IPS-11a (cell line): ENCODE measurements around the gene HCN4.
"Not testable (repeated sequence)": the region's sequence is repeated elsewhere in the genome, so short reads cannot be mapped to it uniquely, and the experiment has no call there.

Source experiments
- H3K4me3 ChIP-seq: one replicate; pipeline ENCODE4 v1.5.1; 2013; ENCODE audit warnings: low read depth, low read length, control low read depth

Gene HCN4

DNA sequence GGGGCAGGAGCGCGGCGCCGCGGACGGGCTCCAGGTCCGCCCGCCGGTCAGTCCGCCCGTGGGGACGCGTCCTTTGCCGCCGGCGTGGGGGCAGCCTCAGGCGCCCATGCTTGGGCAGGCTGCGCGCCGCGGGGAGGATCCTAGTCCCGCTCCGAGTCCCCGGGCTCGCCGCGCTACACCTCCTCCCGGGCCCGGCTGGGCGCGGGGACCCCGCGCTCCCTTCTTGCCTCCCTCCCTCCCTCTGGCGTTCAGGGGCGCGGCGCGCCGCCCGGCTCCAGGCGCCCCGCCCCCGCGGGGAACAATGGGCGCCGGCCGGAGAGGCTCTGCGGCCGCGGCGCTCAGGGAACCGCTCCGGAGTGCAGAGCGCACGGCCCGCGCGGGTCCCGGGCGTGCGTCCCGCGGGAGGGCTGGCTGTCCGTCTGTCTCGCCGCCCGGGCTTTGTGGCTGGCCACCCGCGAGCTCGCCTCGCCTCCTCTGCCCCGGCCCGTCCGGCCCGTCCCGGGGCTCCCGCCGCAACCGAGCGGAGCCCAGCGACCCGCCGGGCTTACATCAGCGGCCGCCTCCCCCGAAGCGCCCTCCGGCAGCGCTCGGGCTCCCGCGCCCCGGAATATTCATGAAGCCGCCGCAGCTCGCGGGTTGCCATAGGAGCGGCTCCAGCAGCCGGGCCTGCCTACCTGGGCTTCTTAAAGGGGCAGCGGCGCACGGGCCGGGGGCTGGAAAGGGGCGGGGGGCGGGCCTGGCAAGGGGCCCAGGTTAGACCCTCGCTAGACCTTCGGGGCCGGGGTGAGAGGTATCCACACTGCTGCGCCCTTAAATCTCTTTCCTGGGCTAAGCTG lies at the start of gene HCN4:
Gene HCN4, minus strand, starts transcription at position 658 of the 836 bp plus-strand sequence. CDS start 688 bp downstream, outside the sequence.
- peak within 1 kb of the TSS; percentile 69 for H3K4me3 ChIP-seq

DNA sequence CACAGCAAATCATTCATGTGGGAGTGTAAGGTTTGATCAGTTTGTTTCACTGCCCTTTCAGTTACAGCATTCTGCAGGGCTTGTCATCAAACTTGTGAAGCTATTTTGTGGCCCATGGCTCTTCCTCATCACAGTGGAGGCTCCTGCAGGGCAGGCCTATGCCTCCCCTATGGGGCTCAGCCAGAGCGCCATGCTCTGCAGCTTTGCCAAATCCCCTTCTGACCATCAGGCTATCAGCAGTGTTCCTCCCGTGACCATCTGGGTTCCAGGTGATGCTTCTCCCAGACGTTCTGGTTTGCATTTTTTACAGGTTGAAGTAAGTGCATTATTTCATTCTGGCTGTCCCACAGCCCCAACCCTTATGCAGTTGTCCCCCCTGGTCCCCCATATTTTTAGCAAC lies 46.1 kb upstream of the HCN4 start:
- no peak overlapping the region for H3K4me3 ChIP-seq

DNA sequence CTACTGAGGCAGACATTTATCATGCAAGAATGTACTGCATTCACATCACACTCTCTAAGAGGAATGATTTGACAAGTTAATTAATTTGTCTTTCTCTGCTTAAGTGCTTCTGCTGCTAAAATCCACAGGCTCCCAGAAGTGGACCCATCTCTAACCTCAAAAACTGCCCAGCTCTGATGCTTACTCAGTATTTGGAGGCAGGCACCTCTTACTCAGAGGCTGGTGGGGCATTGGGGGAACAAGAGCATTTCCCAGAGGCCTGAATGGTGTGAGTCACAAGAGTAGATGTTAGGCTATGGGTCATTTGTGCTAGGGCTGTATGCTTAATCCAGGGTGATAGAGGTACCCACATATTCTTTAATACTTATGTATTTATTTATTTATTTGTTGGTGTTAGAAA lies 34.4 kb upstream of the HCN4 start:
- no peak overlapping the region for H3K4me3 ChIP-seq

DNA sequence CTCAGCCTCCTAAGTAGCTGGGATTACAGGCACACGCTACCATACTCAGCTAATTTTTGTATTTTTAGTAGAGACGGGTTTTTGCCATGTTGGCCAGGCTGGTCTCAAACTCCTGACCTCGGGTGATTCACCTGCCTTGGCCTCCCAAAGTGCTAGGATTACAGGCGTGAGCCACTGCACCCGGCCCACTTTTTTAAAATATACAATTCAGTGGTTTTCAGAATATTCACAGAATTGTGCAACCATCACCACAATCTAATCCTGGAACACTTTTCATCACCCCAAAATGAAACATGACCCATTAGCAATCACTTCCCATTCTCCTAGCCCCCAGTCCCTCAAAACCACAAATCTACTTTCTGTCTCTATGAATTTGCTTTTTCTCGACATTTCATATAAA lies 31.5 kb upstream of the HCN4 start:
- not testable (repeated sequence) for H3K4me3 ChIP-seq

DNA sequence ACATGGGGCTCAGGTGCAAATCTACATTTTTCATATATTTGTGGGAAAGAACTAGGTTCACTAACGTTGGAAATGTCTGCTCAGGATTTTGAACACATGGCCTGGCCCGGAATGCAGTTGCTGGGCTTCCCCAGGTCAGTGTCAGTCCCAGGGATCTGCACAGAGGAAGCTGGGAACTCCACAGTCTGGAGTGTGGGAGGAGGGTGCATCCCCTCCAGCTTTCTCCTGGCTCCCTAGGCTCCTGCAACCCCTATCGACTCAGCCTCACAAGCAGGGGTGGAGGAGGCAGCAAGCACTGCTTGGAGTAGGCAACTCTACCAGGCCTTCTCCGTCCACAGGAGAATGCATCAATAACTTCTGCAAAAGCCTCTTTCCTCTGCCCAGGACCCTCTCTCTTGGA lies 30.1 kb upstream of the HCN4 start:
- no peak overlapping the region for H3K4me3 ChIP-seq

DNA sequence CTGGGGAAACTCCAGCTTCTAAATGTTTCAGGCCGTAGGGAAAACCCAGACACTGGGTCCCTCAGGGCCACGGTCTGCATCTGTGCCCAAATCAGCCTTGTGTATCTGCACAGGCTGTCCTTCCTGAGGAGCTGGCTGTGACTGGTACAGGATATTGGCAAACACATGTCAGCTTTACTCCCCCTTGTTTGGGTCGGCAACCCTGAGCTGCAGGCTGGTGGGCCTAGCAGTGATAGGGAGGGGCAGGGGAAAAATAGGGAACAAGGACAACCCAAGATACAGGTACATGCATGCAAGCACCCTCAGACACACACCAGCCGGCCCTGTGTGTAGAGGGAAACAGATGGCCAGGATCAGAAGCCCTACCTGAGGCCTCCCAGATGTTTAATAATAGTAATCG lies 28.7 kb upstream of the HCN4 start:
- no peak overlapping the region for H3K4me3 ChIP-seq

DNA sequence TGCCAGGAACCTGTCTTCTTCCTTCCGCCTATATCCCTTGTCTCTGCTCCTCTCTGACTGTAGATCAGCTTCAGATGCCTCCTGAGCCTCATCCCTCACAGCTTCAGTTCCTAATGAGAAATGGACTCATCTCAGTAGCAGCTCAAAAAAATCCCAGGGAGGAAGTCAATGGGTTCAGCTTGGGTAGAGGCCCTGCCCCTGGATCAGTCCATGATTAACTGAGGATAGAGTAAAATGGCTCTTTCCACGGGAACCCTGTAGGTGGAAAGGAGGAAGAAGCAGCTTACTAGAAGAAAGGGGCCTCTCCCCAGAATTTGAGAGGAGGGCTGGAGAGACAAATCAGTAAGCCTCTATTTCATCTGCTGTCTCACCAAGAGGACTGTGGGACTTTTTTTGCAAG lies 26.9 kb upstream of the HCN4 start:
- H3K4me3 ChIP-seq: no peak overlapping the region

DNA sequence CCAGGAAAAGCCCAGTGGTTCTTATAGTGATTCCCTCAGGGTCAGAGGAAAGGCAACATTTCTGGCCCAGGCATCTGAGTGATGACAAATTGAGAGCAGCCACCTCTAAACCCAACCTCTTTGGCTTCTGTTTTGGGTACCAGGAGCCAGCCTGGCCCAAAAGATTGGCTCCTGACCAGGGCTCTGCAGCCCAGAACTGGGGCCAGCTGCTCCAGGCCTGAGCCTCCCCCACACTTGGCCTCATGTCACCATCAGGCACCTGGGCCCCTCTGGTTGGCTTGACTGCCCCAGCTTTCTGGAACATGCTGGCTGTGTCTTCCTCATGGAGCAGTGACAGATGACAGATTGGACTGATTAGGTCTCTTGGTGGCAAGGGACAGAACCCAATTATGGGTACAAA lies 26.0 kb upstream of the HCN4 start:
- no peak overlapping the region for H3K4me3 ChIP-seq

DNA sequence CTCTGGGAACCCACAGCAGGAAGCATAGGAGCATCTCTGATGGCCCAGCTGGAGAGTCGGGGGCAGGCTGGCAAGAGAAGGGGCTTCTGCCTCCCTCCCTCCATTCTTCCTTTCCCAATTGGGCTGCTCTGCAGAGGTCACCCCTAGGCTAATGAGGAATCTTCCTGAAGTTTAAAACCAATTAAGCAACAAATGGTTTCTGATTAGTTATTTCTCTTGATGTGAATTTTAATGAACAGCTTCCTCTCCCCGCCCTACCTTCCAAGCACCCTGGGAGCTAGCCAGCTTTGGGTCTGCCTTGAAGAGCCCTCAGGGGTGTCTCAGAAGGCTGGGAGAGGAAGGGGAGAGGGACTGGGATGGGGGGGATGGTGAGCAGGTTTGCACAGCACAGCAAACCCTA lies 24.6 kb upstream of the HCN4 start:
- H3K4me3 ChIP-seq: no peak overlapping the region

DNA sequence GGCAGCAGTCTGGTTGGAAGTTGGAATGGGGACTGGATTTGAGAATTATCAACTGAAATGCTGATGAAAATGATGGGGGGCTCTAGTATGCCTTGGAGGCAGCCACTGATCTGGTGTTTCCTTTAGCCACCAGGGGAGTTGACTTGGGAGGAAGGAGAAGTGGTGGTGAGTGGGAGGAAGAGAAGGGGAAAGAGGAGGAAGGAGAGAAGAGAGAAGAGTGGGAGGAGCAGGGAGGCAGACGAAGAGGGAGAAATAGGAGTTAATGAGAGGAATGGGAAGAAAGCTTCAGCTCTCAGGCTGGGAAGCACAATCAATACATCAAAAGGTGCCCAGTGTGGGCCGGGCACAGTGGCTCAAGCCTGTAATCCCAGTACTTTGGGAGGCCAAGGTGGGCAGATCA lies 23.3 kb upstream of the HCN4 start:
- no peak overlapping the region for H3K4me3 ChIP-seq

DNA sequence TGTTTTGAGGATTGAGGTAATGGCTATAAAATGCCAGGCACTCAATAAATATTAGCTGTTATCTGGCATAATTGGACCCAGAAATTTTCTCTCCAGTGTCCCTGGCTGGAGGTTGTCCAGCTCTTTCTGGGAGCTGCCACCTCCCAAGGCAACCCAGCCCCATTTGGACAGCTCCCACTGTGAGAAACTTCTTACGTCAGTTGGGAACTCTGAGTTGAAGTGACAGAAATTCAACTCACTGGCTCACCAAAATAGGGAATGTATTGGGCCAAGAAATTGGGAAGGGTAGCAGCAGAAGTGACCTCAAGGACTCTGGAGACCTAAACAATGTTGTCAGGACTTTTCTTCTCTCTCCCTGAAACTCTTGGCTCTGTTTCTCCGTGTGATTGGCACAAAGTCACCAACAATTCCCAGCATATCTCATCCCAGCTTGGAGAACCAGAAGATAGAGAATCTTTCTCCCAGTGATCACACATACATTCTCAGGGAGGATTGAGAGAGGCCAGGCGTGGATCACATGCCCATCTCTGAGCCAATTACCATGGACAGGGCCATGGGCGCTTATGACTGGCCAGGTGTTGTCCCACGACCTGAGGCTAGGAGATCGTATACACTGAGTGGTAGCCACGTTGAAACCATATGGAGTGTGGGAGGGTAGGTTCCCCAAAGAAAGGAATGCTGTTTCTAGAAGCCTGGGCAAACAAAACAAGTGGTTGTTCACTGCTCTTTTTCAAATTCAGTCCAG lies 22.5 kb upstream of the HCN4 start:
- no peak overlapping the region for H3K4me3 ChIP-seq

DNA sequence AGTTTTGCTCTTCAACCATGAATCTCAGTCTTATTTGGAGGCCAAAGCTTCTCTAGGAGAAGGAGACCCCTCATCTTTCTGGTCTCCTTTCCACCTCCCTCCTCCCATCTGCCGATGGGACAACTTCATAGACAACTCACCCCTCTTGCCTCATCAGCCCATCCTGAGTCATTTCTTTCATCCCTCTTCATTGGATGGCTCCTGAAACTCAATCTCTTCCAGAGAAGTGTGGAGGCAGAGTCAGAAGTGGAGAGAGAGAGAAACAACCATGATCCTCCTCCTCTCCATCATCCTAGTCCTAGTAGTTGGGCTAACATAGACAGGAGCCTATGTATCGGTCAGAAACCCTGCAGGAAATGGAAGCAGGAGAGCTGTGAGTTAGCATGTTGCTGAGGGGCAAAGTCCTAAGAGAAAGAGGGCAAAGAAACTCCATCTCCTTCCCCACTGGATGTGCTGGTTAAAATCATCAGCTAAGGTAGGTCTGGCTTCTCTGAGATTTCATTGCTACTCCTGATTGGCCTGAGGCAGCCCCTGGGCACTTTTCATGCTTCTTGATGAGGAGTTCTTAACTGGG lies 21.3 kb upstream of the HCN4 start:
- no peak overlapping the region for H3K4me3 ChIP-seq

DNA sequence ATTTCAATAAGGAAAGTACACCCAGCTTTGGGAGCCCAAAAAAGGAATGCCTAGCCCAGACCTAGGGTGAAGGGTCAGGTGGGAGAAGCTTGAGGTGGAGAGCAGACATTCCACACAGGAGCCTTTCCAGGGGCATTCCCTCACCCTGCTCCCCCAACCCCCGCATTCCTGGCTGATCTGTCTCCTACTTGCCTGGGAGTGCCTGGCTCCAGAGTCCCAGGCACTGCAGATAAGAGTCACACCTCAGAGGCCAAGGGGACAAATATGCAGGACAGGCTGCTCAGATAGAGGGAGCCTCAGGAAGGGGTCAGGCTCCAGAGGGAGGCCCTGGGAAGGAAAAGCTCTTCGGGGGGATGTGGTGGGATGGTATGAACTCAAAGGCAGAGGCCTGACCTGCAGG lies 20.8 kb upstream of the HCN4 start:
- H3K4me3 ChIP-seq: no peak overlapping the region

DNA sequence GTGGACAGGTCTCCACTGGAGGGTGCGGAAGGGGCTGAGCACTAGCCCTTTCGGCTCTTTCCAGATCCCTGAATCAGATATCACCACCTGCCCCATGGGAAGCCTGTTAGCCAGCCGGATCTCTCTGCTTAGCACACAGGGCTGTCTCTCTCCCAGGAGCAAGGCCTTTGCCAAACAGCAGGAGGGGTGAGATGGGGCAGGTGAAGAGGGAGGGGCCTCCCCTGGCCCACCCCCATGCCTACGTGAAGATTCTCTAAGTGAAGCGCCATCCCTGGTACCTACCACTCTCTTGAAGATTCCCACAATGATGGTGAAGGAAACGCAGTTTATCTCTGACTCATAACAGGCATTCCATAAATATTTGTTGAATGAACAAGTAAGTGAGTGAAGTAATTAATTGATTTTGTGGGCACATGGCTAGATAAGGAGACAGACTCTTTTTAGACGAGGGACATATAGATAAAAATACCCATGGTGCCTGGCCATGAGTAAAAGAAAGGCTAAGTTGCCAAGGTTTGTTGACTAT lies 19.6 kb upstream of the HCN4 start:
- H3K4me3 ChIP-seq: no peak overlapping the region

DNA sequence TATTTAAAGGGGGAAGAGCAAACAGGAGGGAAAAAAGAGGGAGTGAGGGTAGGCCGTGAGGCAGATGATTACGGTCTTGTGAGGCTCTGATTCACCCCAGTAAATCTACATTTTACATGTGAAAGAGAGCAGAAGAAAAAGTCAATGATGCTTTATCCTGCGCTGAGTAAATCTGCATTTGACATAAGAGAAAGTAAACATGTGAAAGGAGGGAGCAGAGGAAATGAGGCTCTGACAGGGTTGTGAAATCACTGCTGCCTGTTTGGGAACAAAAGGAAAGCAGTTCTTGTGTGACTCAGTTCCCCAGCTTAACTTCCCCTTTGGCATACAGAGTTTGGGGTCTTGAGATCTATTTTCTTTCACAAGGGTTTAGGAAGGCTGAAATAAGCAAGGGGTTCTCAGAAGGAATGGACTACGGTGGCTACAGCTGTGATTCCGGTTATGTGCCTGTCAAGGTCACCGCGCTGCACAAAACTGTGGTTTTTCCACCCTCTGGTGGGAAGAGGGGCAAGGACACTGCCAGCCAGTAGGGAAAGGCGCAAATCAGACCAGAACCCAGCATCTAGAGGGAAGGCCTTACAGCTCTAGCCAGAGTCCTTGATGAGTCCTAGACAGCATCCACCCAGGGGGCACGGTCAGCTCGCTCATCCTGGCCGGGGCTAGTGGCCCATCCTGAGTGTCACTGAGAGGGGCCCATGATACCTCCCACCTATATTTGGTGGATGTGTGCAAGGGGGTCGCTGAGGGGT lies 18.9 kb upstream of the HCN4 start:
- no peak overlapping the region for H3K4me3 ChIP-seq

DNA sequence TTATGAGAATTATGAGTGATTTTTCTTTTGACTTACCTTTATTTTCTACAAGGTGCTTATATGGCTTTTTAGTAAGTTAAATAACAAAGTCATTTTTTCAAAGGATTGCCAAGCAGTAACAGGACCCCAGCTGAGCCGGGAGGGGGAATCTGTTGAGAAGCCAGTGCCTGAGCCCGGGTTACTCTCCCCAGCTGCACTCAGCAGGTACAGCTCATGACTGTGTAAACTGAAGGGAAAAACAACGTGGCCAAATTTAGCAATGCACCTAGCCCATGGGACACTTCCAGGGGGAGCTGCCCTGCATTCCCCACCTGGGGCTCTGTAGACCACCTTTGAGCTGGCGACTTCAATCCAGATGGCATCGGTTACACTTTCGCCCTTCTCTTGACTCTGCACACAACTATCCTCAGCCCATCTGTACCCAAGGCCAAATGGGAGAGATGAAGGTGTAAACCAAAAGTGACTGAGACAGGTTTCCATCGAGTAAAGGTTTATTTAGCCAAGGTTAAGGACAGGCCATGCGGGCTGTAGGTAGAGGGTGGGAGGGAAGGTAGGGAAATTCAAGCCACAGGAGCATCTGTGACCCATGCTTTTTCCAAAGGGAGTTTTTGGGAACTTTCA lies 18.2 kb upstream of the HCN4 start:
- H3K4me3 ChIP-seq: no peak overlapping the region

DNA sequence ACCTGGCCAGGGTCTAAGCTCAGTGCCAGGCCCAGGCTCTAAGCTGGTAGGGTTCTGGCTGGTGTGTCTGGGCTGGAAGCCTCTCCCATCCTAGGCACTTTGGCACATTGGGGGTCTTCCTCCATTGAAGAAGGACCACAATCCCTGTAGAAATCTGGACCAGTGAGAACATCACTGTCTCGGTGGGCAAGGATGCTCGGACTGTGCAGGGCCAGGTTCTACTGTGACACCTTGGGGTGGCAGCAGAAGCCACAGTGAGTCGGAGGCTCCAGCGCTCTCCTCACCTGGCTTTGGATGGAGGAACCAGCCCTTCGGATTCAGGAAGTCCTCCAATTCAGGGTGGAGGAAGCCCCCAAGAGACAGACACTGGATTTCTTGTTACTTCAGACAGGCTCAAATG lies 17.5 kb upstream of the HCN4 start:
- no peak overlapping the region for H3K4me3 ChIP-seq

DNA sequence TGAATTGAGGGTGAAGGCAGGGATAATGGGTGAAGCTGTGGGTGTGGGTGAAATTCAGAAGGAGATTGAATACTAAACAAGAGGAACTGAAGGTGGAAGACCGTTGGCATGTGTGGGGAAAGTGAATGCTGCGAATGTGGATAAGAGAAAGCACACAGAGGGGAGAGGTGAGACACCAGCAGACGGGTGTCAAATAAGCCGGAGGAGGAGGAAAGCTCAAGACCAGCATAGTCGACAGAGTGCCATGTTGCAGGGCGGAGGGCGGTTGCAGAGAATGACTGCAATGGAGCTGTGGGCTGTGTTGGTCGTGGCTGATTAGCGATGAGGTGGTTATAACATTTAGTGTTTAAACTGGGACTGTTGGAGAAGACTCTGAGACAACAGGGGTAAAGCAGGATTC lies 16.4 kb upstream of the HCN4 start:
- no peak overlapping the region for H3K4me3 ChIP-seq

DNA sequence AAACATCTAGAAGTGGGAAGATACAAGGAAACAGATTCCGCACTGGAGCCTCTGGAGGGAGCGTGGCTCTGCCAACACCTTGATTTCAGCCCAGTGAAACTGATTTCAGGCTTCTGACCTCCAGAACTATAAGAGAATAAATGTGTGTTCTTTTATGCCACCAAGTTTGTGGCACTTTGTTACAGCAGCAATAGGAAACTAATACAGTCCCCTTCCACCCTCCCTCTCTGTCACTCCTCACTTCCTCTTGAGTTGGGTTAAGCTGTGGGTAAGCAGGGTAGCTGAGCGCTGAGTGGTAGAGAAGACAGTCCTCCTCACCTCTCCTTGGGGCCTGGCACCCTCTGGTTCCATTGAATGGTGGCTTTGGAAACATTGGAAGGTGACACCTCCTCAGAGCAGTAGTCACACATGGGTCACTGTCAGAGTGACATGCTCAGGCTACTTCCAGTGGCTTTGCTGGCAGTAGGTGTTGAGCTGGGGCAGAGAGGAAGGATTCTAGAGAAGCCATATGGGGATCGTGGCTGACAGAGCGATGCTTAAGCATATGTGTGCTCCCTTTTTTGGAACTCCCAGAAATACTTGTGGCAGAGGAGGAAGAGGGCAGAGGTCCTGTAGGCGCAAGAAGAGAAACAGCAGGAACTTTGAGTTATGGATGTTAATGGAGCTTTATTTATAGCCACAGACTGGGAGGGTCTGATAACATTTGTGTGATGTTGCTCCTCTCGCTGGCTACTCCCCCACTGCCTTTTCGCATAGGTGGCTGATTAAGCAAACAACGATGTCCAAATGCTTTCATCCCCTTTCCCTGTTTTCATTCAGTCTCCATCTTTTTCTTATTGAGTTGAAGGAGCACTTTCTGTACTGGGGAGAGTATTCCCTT lies 14.8 kb upstream of the HCN4 start:
- no peak overlapping the region for H3K4me3 ChIP-seq

DNA sequence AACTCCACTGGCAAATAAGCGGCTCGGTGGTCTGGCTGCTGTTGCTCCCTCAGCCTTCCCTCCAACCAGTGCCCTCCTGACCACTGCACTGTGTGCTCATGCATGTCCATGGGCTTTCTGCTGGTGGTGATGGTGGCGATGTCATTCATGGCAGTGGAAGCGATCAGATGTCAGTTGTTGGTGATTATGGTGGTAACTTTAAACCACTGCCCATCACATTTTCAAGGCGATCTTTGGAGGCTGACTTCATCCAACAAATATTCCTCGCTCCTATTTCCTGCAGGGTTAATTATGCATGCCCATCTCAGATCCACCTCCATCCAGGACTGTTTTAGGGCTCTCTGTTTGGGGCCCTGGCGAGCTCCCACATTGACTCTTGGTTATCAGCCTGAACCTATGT lies 13.4 kb upstream of the HCN4 start:
- H3K4me3 ChIP-seq: no peak overlapping the region
